ENCODE measurements around the gene DIPK1A.

DIPK1A gene

DNA sequence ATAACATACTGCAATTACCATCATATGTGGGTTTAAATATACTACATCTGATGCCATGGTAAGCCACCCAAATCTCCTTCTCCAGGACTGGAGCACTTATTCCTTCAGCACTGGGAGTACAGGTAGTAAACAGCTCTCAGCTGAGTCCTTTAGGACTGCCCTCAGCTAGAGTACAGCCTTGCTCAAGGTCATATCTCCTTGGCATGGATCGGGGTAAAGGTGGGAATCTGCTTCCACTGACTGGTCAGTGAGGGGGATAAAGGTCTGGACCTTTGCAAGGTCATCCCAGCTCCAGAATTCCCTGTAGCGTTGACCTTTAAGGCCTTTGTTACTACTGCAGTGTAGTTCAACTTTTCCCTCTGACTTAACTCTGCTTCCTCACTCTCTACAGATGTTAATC lies 90.7 kb downstream of the DIPK1A start:
- DNase-seq, result no peak

DNA sequence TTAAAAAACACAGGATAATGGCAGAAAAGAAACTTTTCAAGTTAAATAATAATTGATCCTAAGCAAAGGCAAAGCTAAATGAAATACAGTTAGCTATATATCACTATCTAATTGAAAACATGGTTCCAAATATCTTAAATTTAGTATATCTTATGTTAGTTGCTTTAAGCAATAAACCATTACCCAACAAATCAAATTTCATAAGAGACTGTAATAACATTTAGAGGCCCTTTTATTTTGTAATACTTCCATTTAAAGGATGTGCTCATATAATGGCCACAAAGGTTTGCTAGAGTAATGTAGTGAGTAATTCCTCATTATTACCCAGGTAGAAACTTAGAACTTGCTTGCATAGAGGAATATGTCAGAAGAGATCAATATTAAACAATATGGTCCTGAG lies 97.1 kb downstream of the DIPK1A start:
- DNase-seq, result no peak

DNA sequence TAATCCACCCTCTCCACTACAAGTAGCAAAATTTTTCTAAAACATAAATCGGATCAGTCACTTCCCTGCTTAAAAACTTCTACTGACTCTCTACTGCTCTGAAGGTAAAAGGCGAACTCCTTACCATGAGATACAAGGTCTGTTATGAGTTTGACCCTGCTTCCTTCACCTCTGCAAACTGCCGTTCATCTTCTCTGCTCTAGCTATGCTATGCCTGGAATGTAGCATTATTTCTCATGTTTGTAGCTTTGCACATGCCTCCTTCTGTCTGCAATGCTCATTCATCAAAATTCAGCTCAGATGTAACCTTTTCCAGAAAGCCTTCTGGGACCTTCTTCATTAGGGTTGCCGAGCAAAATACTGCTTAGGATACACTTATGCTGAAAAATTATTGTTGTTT lies 98.7 kb downstream of the DIPK1A start:
- no peak for DNase-seq

DNA sequence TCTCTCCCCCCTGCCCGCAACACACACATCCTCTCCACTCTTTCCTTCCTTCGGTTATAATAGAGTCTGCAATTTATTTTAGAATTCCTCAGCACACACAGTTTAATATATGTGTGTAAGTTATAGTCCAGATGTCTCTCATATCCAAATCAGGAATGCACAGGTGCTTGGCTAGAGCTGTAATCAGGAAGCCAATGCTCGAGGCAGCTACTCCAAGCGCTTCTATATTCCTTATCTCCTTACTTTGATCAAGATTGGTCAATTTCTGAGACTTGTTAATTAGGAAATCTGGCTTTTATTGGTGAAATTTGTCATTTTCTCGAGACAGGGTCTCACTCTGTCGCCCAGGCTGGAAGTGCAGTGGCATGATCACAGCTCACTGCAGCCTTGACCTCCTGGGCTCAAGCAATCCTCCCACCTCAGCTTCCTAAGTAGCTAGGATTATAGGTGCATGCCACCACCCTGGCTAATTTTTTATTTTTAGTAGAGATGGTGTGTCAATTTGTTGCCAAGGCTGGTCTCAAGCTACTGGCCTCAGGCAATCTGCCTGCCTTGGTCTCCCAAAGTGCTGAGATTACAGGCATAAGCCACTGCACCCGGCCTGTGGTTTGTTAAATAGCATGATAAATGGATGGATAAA lies 101.7 kb downstream of the DIPK1A start:
- no peak for DNase-seq

DNA sequence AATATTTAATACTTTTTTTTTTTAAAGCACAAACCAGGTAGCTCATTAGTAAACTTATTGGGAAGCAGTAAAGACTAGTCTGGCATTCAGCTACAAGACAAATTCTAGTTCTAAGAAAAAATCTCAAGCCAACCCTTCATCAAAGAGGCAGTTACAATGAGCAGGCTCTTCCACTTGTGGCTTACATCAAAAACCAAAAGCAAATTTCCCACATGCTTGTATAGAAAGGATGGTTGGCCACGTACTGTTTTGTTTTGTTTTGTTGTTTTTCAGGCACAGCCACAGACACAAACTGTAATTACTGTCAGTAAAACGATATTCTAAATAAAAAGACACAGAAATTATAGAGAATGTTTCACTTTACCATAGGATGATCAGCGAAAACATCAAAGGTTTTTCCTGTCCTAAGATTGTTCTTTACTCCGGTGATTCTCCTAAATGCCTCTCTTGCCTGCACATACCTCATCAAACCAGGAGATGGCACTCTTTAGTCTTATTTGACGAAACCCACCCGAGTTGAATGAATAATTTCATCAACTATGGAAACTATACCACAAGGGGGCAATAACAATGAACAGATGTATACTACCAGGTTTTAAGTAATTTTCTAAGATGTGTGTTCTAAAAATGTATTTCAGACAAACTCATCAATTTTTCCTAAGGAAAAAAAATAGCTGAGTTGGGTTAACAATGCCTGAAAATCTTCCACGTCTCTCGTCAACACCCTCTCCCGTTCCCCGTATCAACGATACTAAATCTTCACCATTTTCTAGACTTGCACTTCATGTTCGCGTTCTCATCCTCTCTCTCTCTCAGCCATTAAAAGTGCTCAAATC lies 102.5 kb downstream of the DIPK1A start:
- peak; percentile 31 for DNase-seq

DNA sequence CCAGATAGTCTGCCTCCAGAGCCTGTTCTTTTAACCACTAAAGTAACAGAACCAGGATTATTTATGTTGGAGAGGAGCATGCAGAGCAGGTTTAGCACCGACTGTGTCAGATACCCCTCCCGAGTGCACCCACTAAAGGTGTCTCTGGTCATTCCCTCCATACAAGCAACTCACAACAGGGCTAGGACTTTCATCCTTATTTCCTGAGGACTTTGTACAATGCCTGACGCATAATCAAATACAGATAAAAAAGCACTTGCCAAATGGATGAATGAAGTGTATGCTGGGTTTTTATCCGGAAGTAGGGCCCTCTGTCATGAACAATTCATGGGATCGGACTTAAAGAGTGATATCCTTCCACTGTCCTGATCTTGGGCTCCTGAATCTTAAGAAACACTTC lies 103.4 kb downstream of the DIPK1A start:
- DNase-seq, result no peak

DNA sequence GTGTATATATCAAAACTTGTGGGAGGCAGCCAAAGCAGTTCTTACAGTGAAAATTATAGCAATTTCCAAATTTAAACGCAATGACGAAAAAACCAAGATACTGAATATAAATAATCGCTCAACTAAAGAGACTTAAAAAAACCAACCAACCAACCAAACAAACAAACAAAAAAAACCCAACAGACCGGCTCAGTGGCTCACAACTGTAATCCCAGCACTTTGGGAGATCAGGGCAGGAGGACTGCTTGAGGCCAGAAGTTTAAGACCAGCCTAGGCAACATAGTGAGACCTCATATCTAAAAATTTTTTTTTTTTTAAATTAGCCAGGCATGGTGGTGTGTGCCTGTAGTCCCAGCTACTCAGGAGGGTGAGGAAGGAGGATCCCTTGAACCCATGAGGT lies 106.0 kb downstream of the DIPK1A start:
- DNase-seq, result no peak

DNA sequence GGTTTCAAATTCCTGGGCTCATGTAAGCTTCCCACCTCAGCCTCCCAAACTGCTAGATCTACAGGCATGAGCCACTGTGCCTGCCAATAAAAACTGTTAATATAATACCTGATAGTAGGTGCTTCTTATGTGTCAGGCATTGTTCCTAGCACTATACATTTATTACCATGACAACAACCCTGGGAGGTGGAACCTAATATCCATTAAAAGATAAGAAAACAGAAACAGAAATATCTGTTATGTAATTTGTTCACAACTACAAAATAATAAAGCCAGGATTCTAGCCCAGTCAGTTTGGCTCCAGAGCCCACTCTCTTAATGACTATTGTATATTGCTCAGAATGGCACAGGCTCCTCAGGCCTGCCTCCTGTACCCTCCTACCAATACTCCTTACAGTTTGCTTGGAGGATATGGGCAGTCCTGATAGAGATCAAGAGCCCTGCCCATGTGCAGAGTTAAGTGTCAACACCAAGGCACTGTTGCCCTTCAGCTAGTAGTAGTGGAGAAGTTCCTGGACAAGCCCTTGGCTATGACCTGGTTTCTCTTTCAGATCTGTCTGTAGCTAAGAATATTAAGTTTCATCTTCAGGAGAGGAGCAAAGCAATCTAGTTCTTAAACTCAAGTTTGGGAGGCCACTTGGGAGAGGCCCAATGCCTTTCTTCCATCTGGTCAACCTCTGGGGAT lies 107.0 kb downstream of the DIPK1A start:
- DNase-seq, result no peak

DNA sequence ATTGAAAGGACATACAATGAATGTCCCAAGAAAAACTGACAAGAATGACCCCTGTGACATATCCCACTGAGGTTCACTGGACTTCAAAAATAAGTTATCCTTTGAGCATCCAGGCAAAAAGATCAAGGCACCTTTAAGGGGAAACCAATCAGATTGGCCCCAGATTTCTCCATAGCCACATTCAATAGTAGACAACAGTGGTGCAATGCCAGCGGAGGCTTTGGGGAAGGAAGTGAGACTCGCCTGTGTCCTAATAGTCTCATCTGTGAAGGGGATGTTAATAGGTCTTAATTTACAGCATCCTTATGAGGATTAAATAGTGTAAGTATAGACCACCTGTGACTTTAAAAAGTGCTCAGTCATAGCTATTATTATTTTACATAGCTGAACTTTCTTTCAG lies 108.0 kb downstream of the DIPK1A start:
- no peak for DNase-seq

DNA sequence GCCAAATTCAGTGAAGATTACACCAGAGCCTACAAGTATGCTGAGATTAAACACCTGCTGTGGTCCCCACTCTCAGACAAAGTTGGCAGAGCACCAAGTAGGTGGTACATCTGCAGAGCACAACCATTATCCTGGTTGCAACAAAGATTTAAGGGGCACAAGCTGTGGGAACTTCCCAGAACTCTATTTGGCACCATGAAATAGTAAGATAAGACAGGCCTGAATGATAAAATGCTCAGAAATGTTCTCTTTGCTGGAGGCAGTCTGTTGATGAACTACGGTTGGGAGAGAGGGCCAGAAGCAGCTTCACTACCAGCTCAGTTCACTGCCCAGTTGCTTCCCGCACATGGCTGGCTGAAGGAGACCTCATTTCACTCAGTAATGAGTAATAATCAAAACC lies 109.5 kb downstream of the DIPK1A start:
- no peak for DNase-seq

DNA sequence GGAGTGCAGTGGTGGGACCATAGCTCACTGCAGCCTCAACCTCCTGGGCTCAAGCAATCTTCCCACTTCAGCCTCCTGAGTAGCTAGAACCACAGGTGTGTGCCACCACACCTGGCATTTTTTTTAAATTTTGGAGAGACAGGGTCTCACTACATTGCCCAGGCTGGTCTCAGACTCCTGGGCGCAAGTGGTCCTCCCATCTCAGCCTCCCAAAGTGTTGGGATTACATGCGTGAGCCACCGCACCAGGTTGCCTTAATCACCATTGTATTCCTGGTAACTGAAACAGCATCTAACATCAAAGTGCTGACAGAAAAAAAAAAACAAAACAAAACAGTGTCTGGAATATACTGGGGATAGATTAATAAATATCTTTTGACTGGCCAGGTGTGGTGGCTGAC lies 111.2 kb downstream of the DIPK1A start:
- DNase-seq, result no peak

DNA sequence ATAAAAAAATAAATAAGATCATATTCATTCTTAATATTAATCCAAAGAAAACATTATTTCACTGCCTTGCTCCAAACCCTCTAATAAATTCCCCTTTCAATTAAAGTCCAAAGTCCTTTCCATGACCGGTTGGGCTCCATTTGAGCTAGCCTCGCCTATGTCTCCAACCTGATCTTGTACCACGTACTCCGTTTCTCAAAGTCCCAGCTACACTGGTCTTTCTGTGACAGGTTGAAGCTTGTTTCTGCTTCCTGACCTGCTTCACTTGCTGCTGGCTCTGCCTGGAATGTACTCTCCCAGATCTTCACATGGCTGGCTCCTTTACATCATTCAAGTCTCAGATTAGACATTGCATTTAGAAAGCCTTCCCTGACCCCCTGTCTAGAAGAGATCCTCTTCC lies 113.1 kb downstream of the DIPK1A start:
- no peak for DNase-seq

DNA sequence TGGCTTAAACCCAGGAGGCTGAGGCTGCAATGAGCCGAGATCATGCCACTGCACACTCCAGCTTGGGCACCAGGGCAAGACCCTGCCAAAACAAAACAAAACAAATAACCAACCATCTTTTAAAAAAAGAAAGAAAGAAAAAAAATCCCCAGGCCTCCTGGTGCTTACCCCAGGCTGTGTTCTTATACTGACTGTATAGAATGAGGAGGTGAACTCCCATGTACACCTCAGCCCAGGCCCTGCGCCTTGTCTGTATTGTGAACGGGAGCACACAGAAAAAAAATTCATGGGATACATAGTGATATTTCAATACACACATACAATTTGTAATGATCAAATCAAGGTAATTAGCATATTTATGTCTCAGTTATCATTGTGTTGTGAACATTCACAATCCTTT lies 115.4 kb downstream of the DIPK1A start:
- DNase-seq, result no peak

DNA sequence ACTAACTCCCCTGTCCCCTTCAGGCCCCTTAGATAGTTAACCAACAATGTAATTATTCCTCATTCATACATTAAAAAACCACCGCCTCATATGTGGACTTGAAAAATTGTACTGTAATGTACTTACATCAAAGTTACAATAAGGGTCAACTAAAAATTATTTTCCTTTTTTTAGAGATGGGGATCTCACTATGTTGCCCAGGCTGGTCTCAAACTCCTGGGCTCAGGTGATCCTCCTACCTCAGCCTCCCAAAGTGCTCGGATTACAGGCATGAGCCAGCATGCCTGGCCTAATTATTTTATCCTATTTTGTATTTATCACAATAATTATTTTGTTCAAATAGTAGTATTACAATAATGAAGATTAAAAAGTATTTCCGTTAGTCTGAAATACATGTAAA lies 116.8 kb downstream of the DIPK1A start:
- no peak for DNase-seq

DNA sequence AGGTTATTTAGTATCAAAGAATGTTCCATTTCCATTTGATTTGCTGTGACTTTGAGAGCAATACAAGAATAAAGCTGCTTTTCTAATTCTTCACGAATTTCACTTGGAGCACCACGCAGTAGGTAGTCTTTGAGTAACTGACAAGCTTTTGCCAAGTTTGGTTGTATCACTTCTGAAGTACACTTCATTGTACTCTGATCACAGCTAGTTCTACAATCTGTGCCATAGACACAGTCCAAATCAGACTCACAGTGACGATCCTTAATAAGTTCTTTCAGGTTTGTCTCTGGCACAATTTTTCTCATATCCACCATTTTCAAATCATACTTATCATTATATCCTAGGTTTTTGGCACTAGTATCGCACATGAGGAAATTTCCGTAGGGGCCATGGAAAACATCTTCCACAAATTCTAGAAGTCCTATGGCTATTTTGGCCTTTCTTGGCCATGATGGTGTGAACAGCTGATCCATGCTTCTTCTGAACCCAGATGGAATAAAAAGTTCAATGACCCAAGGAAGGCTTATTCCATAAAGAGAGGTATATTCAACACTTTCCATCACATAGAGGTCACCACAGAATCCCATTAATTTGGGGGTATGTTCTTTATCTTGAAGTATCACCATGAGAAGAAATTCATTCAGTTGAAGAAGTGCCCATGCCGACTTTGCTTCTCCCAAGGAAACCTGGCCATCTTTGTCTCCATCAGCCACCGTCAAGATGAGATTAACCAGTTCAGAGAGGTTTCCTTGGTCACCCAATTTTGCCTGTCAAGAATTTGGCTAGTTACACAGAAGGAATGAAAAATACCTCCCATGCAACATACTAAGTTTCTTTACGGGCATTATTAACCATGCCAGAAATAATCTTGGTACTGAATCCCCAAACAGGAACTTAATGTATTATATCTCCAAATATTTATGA lies 117.6 kb downstream of the DIPK1A start:
- DNase-seq, result no peak

DNA sequence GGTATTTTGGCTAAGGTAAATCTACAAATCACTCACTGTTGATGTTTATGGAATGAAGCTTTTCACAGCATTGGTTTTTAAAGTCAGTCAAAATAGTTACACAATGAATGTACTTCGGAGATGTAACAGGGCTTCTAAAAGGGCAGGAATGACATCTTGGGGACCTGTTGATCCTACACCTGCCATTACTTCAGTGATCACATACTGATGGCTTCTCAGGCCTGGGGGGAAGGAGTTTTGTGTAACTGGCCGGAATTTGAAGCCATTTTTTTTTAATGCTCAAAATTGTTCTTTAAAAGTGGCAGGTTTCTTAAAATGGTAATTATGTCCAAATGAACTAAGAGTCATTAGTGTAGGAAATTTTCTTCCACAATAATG lies 118.2 kb downstream of the DIPK1A start:
- no peak for DNase-seq

DNA sequence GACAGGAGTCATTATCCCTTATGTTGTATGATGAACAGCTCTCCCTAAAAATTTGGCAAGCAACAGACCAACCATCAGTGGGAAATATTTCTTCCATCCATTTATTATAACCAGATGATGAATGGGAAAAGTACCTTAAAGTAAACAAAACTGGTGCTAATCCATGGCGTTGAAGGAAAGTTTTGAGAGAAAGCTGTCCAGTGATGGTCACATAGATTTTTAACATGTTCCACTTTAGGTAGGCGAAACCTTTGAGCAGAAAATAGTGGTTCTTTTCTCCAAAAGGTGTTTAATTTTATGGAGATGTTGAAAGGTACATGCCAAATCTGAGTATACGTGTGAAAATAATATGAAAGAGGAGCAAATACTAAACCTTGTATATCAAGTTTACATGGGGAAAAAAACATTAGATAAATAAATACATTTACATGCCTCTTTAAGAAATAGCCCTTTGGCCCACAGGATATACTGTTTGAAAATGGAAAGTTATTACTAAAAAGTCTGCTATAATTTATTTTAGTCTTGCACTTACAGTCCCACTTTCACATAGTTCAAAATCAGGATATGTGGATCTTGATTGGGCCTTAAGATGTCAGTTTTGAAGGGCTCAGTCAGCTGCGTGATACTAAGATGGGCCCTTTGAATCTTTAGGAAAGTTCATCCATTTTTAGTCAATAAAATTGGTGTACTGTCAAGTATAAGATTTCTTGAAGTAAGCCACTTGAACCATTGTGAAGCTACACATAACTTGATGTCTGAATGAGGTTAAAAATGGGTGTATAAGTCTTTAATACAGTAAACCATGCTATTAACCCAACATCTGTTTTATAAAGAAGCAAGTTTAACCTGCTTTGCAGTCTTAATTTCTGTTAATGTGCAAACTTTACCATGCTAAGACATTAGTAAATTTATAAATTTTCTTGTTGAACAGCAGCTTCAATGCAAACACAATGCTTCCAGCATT lies 118.9 kb downstream of the DIPK1A start:
- DNase-seq, result no peak

DNA sequence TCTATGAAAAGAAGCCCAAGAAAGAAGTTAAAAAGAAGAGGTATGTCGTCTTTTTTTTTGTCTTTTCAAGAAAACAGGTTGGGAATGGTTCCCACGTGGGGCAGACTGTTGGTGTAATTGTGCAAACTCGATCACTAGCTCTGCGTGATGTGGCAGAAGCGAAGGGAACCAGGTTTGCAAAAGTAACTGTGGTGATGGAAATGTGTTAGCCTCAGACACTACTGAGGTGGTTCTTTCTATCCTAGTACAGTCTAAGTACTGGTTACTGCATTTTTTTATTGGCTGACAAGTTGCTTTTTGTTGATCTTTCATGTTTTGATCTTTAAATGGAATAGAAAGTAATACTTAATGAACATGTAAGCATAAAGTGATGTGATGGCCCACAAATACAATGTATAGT lies 120.7 kb downstream of the DIPK1A start:
- no peak for DNase-seq

DNA sequence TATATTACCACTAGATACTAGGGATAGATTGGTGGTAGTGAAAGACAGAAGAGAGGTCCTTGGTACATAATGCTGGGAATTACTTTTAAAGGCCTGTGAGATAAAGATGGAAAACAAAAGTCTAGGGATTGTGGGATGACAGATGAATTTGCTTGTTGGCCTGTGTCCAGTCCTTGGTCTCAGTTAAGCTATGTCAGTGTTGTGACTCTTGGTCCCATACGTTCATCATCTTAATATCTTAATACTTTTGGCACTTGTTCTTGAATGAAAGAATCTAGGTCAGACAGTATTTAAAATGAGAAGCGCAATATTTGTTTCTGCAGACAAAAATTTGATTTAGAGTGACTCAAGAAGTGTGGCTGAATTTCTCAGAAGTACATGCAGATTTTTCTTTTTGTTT lies 121.8 kb downstream of the DIPK1A start:
- DNase-seq, result no peak

DNA sequence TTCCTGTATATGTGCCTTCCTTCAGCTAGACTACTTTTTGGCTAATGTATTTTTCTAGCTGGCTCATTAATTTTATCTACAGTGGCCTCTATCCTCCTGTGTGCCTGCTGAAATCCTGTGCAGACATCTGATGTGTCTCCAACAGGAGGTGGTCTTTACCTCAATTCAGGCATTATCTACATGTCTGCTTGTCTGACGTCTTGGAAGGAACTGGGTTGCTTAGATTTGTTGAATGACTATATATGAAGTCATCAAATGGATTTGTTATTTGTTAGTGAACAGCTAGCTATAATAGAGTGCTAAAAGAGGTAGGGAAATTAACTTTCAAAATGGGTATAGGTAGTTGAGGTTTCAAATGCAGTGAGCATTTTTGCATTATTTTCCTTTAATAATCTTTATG lies 122.7 kb downstream of the DIPK1A start:
- no peak for DNase-seq

DNA sequence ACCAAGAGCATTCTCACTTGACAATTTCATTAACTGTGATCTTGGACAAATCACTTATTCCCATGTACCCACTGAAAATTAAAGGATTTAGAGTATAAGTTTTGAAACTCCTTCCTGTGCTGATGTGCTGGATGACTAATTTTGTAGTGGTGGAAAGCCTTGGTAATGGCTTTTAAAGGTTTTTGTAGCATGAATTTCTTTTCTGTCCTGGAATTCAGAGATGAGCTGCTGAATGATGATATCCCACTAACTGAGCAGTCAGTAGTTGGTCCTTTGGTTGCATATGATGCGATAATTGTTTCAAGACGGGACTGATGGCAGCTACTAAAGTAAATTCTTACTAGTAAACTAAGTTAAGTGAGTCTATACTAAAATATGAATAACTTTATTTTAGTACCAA lies 124.2 kb downstream of the DIPK1A start:
- no peak for DNase-seq

DNA sequence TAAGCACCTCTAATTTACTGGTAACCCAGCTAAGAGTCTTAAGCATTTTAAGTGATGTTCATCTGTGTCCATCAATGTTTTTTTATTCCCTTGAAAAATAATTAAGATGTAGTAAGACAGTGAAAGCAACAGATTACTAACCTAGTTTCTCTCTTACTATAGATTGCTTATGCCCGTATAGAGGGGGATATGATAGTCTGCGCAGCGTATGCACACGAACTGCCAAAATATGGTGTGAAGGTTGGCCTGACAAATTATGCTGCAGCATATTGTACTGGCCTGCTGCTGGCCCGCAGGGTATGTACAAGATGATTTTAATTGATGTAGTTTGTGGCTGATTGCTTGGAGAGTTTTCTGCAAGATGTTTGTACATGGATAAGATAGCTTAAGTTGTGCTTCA lies 126.6 kb downstream of the DIPK1A start:
- DNase-seq, result no peak

All from activated CD4-positive, alpha-beta T cell treated with anti-CD3 and anti-CD28 coated beads, Interleukin-2, amount 50 U/mL, for 1 hour (primary cell).